Measurements from ENCODE around the gene TMEM258. TPM values are rescaled to one million over a fixed set of nuclear protein-coding genes. Genes with fewer than 3 reads are reported as not detected.

Gene TMEM258
- total and polyA plus RNA-seq, 9 of the 15 experiments (the other 6 are each of a cell fraction or from before 2014, with no cell fraction given), result 97.2 to 856 (median 231) TPM

DNA sequence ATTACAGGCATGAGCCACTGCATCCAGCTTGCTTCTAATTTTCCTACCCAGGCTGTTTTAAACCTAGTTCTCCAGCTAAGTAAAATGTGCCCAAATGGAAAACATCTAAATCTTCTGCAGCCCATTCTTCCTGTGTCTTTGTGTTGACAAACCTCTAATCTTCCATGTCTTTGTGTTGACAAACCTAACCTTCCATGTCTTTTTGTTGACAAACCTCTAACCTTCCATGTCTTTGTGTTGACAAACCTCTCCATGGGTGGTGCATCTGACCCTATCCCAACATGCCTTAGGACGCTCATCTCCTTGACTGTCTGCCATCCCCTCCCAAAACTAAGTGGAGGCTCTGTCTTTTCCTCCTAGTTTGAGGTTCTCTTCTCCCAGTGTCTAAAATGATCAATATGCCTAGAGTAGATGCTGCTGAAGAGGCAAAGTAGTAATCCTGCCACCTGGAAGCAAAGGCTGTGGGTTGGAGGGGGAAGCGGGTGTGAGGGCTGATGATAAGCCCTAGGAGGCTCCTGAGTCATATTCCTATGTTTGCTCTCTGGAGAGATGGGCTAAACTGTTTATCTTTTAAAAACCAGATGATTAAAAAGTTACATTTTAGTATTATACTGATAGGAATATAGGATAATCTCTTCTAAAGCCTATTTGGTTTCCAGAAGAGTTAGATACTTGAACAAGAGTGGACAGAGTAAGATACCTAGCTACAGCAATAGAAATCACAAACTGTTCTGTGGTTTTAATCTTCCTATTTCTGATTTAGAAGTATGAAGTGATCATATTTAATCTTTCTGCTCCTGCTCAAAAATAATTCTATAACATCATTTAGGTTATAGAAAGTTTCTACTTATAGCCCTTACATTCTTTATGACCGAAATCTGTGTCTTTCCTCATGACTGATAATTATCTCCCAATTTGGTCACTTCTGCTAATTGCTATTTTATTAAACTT, 8.2 kb upstream of the TMEM258 start (continued):
- no peak for TF ChIP-seq ZNF165 (CRISPR knock-in tag; IDR thresholded peaks at IDR 0.05; ENCODE audit: borderline replicate concordance)
- TF ChIP-seq, protein P1, sequence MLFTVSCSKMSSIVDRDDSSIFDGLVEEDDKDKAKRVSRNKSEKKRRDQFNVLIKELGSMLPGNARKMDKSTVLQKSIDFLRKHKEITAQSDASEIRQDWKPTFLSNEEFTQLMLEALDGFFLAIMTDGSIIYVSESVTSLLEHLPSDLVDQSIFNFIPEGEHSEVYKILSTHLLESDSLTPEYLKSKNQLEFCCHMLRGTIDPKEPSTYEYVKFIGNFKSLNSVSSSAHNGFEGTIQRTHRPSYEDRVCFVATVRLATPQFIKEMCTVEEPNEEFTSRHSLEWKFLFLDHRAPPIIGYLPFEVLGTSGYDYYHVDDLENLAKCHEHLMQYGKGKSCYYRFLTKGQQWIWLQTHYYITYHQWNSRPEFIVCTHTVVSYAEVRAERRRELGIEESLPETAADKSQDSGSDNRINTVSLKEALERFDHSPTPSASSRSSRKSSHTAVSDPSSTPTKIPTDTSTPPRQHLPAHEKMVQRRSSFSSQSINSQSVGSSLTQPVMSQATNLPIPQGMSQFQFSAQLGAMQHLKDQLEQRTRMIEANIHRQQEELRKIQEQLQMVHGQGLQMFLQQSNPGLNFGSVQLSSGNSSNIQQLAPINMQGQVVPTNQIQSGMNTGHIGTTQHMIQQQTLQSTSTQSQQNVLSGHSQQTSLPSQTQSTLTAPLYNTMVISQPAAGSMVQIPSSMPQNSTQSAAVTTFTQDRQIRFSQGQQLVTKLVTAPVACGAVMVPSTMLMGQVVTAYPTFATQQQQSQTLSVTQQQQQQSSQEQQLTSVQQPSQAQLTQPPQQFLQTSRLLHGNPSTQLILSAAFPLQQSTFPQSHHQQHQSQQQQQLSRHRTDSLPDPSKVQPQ (CRISPR knock-in tag; IDR thresholded peaks at IDR 0.05; ENCODE audit: borderline replicate concordance), result no peak
- peak; percentile 93 for TF ChIP-seq NCOR1 (IDR thresholded peaks at IDR 0.05)
- TF ChIP-seq SRSF9 (IDR thresholded peaks at IDR 0.05; ENCODE audit: borderline replicate concordance, low read depth, low read length), result no peak
- no peak for TF ChIP-seq HDGF (IDR thresholded peaks at IDR 0.05)
- TF ChIP-seq, protein P2, sequence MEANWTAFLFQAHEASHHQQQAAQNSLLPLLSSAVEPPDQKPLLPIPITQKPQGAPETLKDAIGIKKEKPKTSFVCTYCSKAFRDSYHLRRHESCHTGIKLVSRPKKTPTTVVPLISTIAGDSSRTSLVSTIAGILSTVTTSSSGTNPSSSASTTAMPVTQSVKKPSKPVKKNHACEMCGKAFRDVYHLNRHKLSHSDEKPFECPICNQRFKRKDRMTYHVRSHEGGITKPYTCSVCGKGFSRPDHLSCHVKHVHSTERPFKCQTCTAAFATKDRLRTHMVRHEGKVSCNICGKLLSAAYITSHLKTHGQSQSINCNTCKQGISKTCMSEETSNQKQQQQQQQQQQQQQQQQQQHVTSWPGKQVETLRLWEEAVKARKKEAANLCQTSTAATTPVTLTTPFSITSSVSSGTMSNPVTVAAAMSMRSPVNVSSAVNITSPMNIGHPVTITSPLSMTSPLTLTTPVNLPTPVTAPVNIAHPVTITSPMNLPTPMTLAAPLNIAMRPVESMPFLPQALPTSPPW (CRISPR knock-in tag; IDR thresholded peaks at IDR 0.05), result peak; percentile 74
- TF ChIP-seq, protein P3, sequence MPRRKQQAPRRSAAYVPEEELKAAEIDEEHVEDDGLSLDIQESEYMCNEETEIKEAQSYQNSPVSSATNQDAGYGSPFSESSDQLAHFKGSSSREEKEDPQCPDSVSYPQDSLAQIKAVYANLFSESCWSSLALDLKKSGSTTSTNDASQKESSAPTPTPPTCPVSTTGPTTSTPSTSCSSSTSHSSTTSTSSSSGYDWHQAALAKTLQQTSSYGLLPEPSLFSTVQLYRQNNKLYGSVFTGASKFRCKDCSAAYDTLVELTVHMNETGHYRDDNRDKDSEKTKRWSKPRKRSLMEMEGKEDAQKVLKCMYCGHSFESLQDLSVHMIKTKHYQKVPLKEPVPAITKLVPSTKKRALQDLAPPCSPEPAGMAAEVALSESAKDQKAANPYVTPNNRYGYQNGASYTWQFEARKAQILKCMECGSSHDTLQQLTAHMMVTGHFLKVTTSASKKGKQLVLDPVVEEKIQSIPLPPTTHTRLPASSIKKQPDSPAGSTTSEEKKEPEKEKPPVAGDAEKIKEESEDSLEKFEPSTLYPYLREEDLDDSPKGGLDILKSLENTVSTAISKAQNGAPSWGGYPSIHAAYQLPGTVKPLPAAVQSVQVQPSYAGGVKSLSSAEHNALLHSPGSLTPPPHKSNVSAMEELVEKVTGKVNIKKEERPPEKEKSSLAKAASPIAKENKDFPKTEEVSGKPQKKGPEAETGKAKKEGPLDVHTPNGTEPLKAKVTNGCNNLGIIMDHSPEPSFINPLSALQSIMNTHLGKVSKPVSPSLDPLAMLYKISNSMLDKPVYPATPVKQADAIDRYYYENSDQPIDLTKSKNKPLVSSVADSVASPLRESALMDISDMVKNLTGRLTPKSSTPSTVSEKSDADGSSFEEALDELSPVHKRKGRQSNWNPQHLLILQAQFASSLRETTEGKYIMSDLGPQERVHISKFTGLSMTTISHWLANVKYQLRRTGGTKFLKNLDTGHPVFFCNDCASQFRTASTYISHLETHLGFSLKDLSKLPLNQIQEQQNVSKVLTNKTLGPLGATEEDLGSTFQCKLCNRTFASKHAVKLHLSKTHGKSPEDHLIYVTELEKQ (CRISPR knock-in tag; IDR thresholded peaks at IDR 0.05), result no peak
- TF ChIP-seq ILK (tag; IDR thresholded peaks at IDR 0.05; ENCODE audit: borderline replicate concordance, low read depth), result no peak
- no peak for TF ChIP-seq ZNF75A (CRISPR knock-in tag; IDR thresholded peaks at IDR 0.05)
- TF ChIP-seq, protein P4, sequence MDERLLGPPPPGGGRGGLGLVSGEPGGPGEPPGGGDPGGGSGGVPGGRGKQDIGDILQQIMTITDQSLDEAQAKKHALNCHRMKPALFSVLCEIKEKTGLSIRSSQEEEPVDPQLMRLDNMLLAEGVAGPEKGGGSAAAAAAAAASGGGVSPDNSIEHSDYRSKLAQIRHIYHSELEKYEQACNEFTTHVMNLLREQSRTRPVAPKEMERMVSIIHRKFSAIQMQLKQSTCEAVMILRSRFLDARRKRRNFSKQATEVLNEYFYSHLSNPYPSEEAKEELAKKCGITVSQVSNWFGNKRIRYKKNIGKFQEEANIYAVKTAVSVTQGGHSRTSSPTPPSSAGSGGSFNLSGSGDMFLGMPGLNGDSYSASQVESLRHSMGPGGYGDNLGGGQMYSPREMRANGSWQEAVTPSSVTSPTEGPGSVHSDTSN (CRISPR knock-in tag; IDR thresholded peaks at IDR 0.05; ENCODE audit: low read depth), result no peak
- TF ChIP-seq, protein P4 (tag; conservative IDR thresholded peaks at IDR 0.05; ENCODE audit: low read depth), result peak; percentile 13; the same call in 1 of the 2 replicates
- TF ChIP-seq ZNF316 (IDR thresholded peaks at IDR 0.05), result no peak
- no peak for TF ChIP-seq ZNF696 (CRISPR knock-in tag; conservative IDR thresholded peaks at IDR 0.05)
- no peak for TF ChIP-seq WHSC1 (IDR thresholded peaks at IDR 0.05; ENCODE audit: low read length)
- TF ChIP-seq PHTF2 (CRISPR knock-in tag; IDR thresholded peaks at IDR 0.05), result no peak
- peak; percentile 97 for TF ChIP-seq CBFA2T3 (IDR thresholded peaks at IDR 0.05)

Data from K562 (cell line).